Neural progenitor cell (in vitro differentiated cells): ENCODE measurements around the gene AP1S1.

Experiments
- EZH2 ChIP-seq: fragments of 200-600 bp; sonication (generic); IDR thresholded peaks from 2 replicates; pipeline ENCODE4 v1.6.1; 2017; ENCODE audit warnings: antibody characterized with exemption, mild to moderate bottlenecking, moderate library complexity
- EZH2phosphoT487 ChIP-seq: fragments of 200-600 bp; sonication (generic); IDR thresholded peaks from 2 replicates; pipeline ENCODE4 v1.6.1; 2017; ENCODE audit warnings: antibody characterized with exemption
- TF ChIP-seq, protein P1 (sequence below): fragments of 200-600 bp; sonication (generic); IDR thresholded peaks from 2 replicates; pipeline ENCODE4 v1.5.1; 2017; ENCODE audit warnings: antibody characterized with exemption, mild to moderate bottlenecking

DNA sequence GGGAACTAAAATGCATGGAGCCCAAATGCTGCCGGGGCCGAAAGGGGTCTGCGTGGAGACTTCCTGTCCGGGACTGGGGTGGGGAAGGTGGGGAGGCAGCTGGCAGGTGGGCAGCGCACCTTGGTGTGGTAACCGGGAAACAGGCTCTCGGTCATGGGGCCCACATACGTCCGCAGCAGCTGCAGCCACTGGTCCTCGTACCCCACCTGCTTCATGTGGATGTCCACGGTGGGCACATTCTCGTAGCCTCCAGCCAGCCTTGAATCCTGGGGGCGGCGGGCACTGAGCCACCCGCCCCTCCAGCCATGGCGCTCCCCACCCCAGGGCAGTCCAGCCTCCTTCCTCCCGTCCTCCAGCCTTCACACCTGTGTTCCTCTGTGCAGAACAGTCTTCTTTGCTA, 53.2 kb downstream of the AP1S1 start:
- TF ChIP-seq, protein P1, sequence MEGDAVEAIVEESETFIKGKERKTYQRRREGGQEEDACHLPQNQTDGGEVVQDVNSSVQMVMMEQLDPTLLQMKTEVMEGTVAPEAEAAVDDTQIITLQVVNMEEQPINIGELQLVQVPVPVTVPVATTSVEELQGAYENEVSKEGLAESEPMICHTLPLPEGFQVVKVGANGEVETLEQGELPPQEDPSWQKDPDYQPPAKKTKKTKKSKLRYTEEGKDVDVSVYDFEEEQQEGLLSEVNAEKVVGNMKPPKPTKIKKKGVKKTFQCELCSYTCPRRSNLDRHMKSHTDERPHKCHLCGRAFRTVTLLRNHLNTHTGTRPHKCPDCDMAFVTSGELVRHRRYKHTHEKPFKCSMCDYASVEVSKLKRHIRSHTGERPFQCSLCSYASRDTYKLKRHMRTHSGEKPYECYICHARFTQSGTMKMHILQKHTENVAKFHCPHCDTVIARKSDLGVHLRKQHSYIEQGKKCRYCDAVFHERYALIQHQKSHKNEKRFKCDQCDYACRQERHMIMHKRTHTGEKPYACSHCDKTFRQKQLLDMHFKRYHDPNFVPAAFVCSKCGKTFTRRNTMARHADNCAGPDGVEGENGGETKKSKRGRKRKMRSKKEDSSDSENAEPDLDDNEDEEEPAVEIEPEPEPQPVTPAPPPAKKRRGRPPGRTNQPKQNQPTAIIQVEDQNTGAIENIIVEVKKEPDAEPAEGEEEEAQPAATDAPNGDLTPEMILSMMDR = no peak
- no peak for TF ChIP-seq EZH2phosphoT487
- TF ChIP-seq EZH2 = no peak
